ENCODE results near the gene KRTAP4-8.
"Not testable (repeated sequence)": the region's sequence is repeated elsewhere in the genome, so short reads cannot be mapped to it uniquely, and the experiment has no call there.

The KRTAP4-8 gene

GRCh38 chr17:41065016-41065689 is 32.8 kb downstream of the KRTAP4-8 start:
- DNase-seq (ENCODE audit: low read depth in 2 of 2) = not testable (repeated sequence)

GRCh38 chr17:41064301-41064700 is 33.6 kb downstream of the KRTAP4-8 start:
- DNase-seq (ENCODE audit: low read depth in 2 of 2) = no peak

GRCh38 chr17:41063449-41063848 is 34.5 kb downstream of the KRTAP4-8 start:
- no peak for DNase-seq (ENCODE audit: low read depth in 2 of 2)

GRCh38 chr17:41061964-41062363 is 36.0 kb downstream of the KRTAP4-8 start:
- no peak for DNase-seq (ENCODE audit: low read depth in 2 of 2)

GRCh38 chr17:41060052-41060604 is 37.8 kb downstream of the KRTAP4-8 start, which contains the start of gene KRTAP2-3:
TSS of gene KRTAP2-3 (minus strand) at chr17:41060114. CDS start at chr17:41060050, 64 bp downstream.
- no peak for DNase-seq (ENCODE audit: low read depth in 2 of 2)

GRCh38 chr17:41059276-41060051 is 38.5 kb downstream of the KRTAP4-8 start:
- not testable (repeated sequence) for DNase-seq (ENCODE audit: low read depth in 2 of 2)

- DNase-seq (ENCODE audit: low read depth in 2 of 2) = no peak
Observed at GRCh38 chr17:41058741-41059140, 39.2 kb downstream of the KRTAP4-8 start.

- DNase-seq (ENCODE audit: low read depth in 2 of 2) = no peak
Observed at GRCh38 chr17:41057547-41057946, 40.4 kb downstream of the KRTAP4-8 start.

- DNase-seq (ENCODE audit: low read depth in 2 of 2) = not testable (repeated sequence)
Observed at GRCh38 chr17:41055130-41055529, 42.8 kb downstream of the KRTAP4-8 start, which contains the start of gene KRTAP2-2. TSS of gene KRTAP2-2 (minus strand) at chr17:41055230. CDS start at chr17:41055211, 19 bp downstream.

GRCh38 chr17:41054556-41054955 is 43.4 kb downstream of the KRTAP4-8 start:
- not testable (repeated sequence) for DNase-seq (ENCODE audit: low read depth in 2 of 2)

GRCh38 chr17:41054025-41054424 is 43.9 kb downstream of the KRTAP4-8 start:
- DNase-seq (ENCODE audit: low read depth in 2 of 2) = no peak

GRCh38 chr17:41052566-41052965 is 45.4 kb downstream of the KRTAP4-8 start:
- DNase-seq (ENCODE audit: low read depth in 2 of 2) = no peak

- no peak for DNase-seq (ENCODE audit: low read depth in 2 of 2)
Observed at GRCh38 chr17:41049110-41049509, 48.8 kb downstream of the KRTAP4-8 start.

- no peak for DNase-seq (ENCODE audit: low read depth in 2 of 2)
Observed at GRCh38 chr17:41048441-41048840, 49.5 kb downstream of the KRTAP4-8 start.

Data from stimulated activated CD8-positive, alpha-beta memory T cell treated with anti-CD3 and anti-CD28 coated beads, Interleukin-15, amount 100 ng/mL, for 48 hours (primary cell).